H9 (cell line): ENCODE results near the gene ZCCHC13. TPM values are rescaled to one million over a fixed set of nuclear protein-coding genes. Genes with fewer than 3 reads are reported as not detected.

ENCODE experiments used
- DNase-seq: peaks from one replicate; pipeline ENCODE4 v3.0.0-alpha.2; 2017
- H2AFZ ChIP-seq: one replicate; pipeline ENCODE4 v1.6.1; 2013; ENCODE audit warnings: mild to moderate bottlenecking, low read length, control low read depth, moderate library complexity
- H2AK5ac ChIP-seq: 2 replicates; pipeline ENCODE4 v1.6.1; 2013; ENCODE audit warnings: low read length, control low read depth, mixed read lengths; ENCODE audit not compliant: insufficient read length
- H2BK120ac ChIP-seq: one replicate; pipeline ENCODE4 v1.6.1; 2013; ENCODE audit warnings: low read depth, mild to moderate bottlenecking, low read length, control low read depth, inconsistent platforms; ENCODE audit not compliant: poor library complexity, severe bottlenecking
- H2BK12ac ChIP-seq: 2 replicates; pipeline ENCODE4 v1.6.1; 2013; ENCODE audit warnings: low read length, control low read depth, mixed read lengths, low read depth; ENCODE audit not compliant: insufficient read length
- H2BK15ac ChIP-seq: 2 replicates; pipeline ENCODE4 v1.6.1; 2013; ENCODE audit warnings: low read depth, low read length, control low read depth
- H2BK20ac ChIP-seq: one replicate; pipeline ENCODE4 v1.6.1; 2013; ENCODE audit warnings: low read depth, mild to moderate bottlenecking, low read length, control low read depth, inconsistent platforms; ENCODE audit not compliant: poor library complexity, severe bottlenecking
- H2BK5ac ChIP-seq: 2 replicates; pipeline ENCODE4 v1.6.1; 2013; ENCODE audit warnings: low read length, control low read depth, mixed read lengths; ENCODE audit not compliant: insufficient read length
- H3K14ac ChIP-seq: 2 replicates; pipeline ENCODE4 v1.6.1; 2013; ENCODE audit warnings: low read length, control low read depth; ENCODE audit not compliant: insufficient read depth
- H3K18ac ChIP-seq: 2 replicates; pipeline ENCODE4 v1.6.1; 2013; ENCODE audit warnings: low read depth, mild to moderate bottlenecking, mixed read lengths, low read length, control low read depth; ENCODE audit not compliant: insufficient read length
- H3K23ac ChIP-seq: 2 replicates; pipeline ENCODE4 v1.6.1; 2013; ENCODE audit warnings: low read length, control low read depth, mixed read lengths, low read depth; ENCODE audit not compliant: insufficient read length
- H3K23me2 ChIP-seq: 2 replicates; pipeline ENCODE4 v1.6.1; 2013; ENCODE audit warnings: low read depth, mild to moderate bottlenecking, mixed read lengths, low read length, control low read depth; ENCODE audit not compliant: insufficient read length, poor library complexity, severe bottlenecking
- H3K27ac ChIP-seq: 2 replicates; pipeline ENCODE4 v1.5.1; 2013; ENCODE audit warnings: low read length, control low read depth, mixed read lengths, low read depth; ENCODE audit not compliant: insufficient read length
- H3K27me3 ChIP-seq: 2 replicates; pipeline ENCODE4 v1.6.1; 2013; ENCODE audit warnings: low read length, control low read depth, inconsistent platforms; ENCODE audit not compliant: insufficient read depth
- H3K4ac ChIP-seq: 2 replicates; pipeline ENCODE4 v1.6.1; 2013; ENCODE audit warnings: low read depth, mild to moderate bottlenecking, control low read depth, inconsistent platforms, low read length, moderate library complexity
- H3K4me1 ChIP-seq: 2 replicates; pipeline ENCODE4 v1.6.1; 2013; ENCODE audit warnings: low read length, control low read depth, inconsistent platforms; ENCODE audit not compliant: insufficient read depth
- H3K4me2 ChIP-seq: 2 replicates; pipeline ENCODE4 v1.6.1; 2013; ENCODE audit warnings: low read length, control low read depth, mixed read lengths; ENCODE audit not compliant: insufficient read length, insufficient read depth
- H3K56ac ChIP-seq: 2 replicates; pipeline ENCODE4 v1.6.1; 2013; ENCODE audit warnings: low read depth, mild to moderate bottlenecking, mixed read lengths, low read length, control low read depth; ENCODE audit not compliant: insufficient read length
- H3K79me1 ChIP-seq: 2 replicates; pipeline ENCODE4 v1.6.1; 2013; ENCODE audit warnings: low read depth, mild to moderate bottlenecking, moderate library complexity, low read length, control low read depth, inconsistent platforms; ENCODE audit not compliant: insufficient read depth, poor library complexity, severe bottlenecking
- H3K79me2 ChIP-seq: 2 replicates; pipeline ENCODE4 v1.6.1; 2013; ENCODE audit warnings: low read length, control low read depth, inconsistent platforms; ENCODE audit not compliant: insufficient read depth
- H3K9ac ChIP-seq: 2 replicates; pipeline ENCODE4 v1.6.1; 2013; ENCODE audit warnings: low read length, control low read depth, mixed read lengths; ENCODE audit not compliant: insufficient read length; ENCODE audit errors: extremely low read depth
- H3K9me3 ChIP-seq: one replicate; pipeline ENCODE4 v1.6.1; 2013; ENCODE audit warnings: low read depth, low read length, inconsistent platforms; ENCODE audit not compliant: control insufficient read depth
- H3T11ph ChIP-seq: one replicate; pipeline ENCODE4 v1.6.1; 2013; ENCODE audit warnings: mild to moderate bottlenecking, low read length, control low read depth, inconsistent platforms
- H4K20me1 ChIP-seq: one replicate; pipeline ENCODE4 v1.6.1; 2013; ENCODE audit not compliant: control insufficient read depth, insufficient read length, insufficient read depth
- H4K5ac ChIP-seq: 2 replicates; pipeline ENCODE4 v1.6.1; 2013; ENCODE audit warnings: low read depth, mild to moderate bottlenecking, mixed read lengths, low read length, control low read depth; ENCODE audit not compliant: insufficient read length
- H4K8ac ChIP-seq: replicated peaks from 2 replicates; pipeline ENCODE4 v1.6.1; 2013; ENCODE audit warnings: low read length, control low read depth, mixed read lengths, low read depth; ENCODE audit not compliant: insufficient read length
- H4K91ac ChIP-seq: 2 replicates; pipeline ENCODE4 v1.6.1; 2013; ENCODE audit warnings: low read depth, mild to moderate bottlenecking, moderate library complexity, mixed read lengths, low read length, control low read depth; ENCODE audit not compliant: insufficient read length
- H3K27ac Mint-ChIP-seq, 3 experiments: 2 replicates in 2 of 3; 3 replicates in 1 of 3; pipeline ENCODE4 v1.8.0; 2020 to 2021; ENCODE audit warnings: mixed read lengths in 3 of 3, mild to moderate bottlenecking in 1 of 3, moderate library complexity in 1 of 3
- H3K27me3 Mint-ChIP-seq: 2 replicates; pipeline ENCODE4 v1.8.0; 2021; ENCODE audit warnings: low read depth, mild to moderate bottlenecking, moderate library complexity, mixed read lengths
- H3K36me3 Mint-ChIP-seq, 3 experiments: 2 replicates in 2 of 3; 3 replicates in 1 of 3; pipeline ENCODE4 v1.8.0; 2020 to 2021; ENCODE audit warnings: low read depth in 3 of 3, mixed read lengths in 3 of 3; ENCODE audit not compliant: insufficient read depth in 1 of 3
- H3K4me1 Mint-ChIP-seq, 2 experiments: 2 replicates each; pipeline ENCODE4 v1.8.0; 2020; ENCODE audit warnings: mixed read lengths in 2 of 2
- H3K4me3 Mint-ChIP-seq, 2 experiments: 2 replicates in 1 of 2; 3 replicates in 1 of 2; pipeline ENCODE4 v1.8.0; 2020 to 2021; ENCODE audit warnings: mild to moderate bottlenecking in 2 of 2, mixed read lengths in 2 of 2, moderate library complexity in 1 of 2
- H3K9me3 Mint-ChIP-seq, 2 experiments: 2 replicates in 1 of 2; 3 replicates in 1 of 2; pipeline ENCODE4 v1.8.0; 2020; ENCODE audit warnings: mild to moderate bottlenecking in 2 of 2, mixed read lengths in 2 of 2, moderate library complexity in 1 of 2
- CTCF ChIP-seq: fragments of 200-600 bp; sonication (generic); conservative IDR thresholded peaks from 3 replicates; pipeline ENCODE4 v1.8.0; 2021; ENCODE audit warnings: antibody characterized with exemption, mild to moderate bottlenecking
- WGBS: extraction: QIAGEN DNeasy Blood & Tissue Kit; methylation state at CpG from one replicate; pipeline ENCODE4 v1.1.7; 2013; ENCODE audit warnings: missing lambda C conversion rate, low lambda C conversion rate, mixed read lengths; ENCODE audit not compliant: insufficient read length; ENCODE audit errors: extremely low coverage; 5-methylcytosine and 5-hydroxymethylcytosine counted together
- total RNA-seq: library from RNA; stranded (reverse); gene quantifications from 2 replicates; pipeline ENCODE4 v1.2.1, GENCODE V29; 2021

Gene ZCCHC13
- total RNA-seq, 1 experiment from 2014 or later, result not detected

GRCh38 chrX:74280759-74281158 lies 23.2 kb upstream of the ZCCHC13 start:
- Histone ChIP-seq H4K20me1 (no peaks in the 10 kb centered on the region), H3K23me2 (no peaks in the 10 kb centered on the region), H2BK15ac (no peak overlapping the region), H3K4ac (no peak overlapping the region), H3K9ac (no peak overlapping the region), H3K27ac (no peak overlapping the region), H2BK5ac (no peak overlapping the region), H3K18ac (no peak overlapping the region), H2BK120ac (no peak overlapping the region), H3K79me2 (peaks cover 8% of the 10 kb centered on the region; the same call in 1 of the 2 replicates), H4K91ac (no peak overlapping the region), H4K5ac (no peak overlapping the region), H3K79me1 (peaks cover 9% of the 10 kb centered on the region), H2AFZ (no peak overlapping the region), H3K9me3 (no peaks in the 10 kb centered on the region), H3K4me2 (no peak overlapping the region), H2AK5ac (no peak overlapping the region), H2BK12ac (no peak overlapping the region), H2BK20ac (no peak overlapping the region), H3K27me3 (no peaks in the 10 kb centered on the region), H3K23ac (no peak overlapping the region), H4K8ac (no peak overlapping the region), H3K4me1 (peaks cover 27% of the 10 kb centered on the region), H3K14ac (no peak overlapping the region), H3T11ph (no peak overlapping the region), H3K56ac (no peak overlapping the region)
- Mint-ChIP-seq H3K4me1 (peaks cover 48 to 51% of the 10 kb centered on the region in 2 experiments), H3K4me3 (no peak overlapping the region), H3K9me3 (no peaks in the 10 kb centered on the region), H3K36me3 (peaks cover 50 to 64% (median 63%) of the 10 kb centered on the region in 3 experiments; a peak in 6 of 7 replicates), H3K27me3 (no peaks in the 10 kb centered on the region), H3K27ac (peak overlapping the region in 2 of 3 experiments; percentile 71 to 85; a peak in 3 of 7 replicates)
- TF ChIP-seq CTCF, result no peak
- DNase-seq, result no peak
- no CpG with 5 or more reads among the region's 3 CpGs for WGBS
